HEK293T (cell line): ENCODE measurements around the gene WNT1.

Experiments
- BHLHE40 ChIP-seq: fragments of 450-650 bp; IDR thresholded peaks from 2 replicates; pipeline ENCODE4 v1.6.1; 2016; ENCODE audit warnings: mild to moderate bottlenecking, moderate library complexity, borderline replicate concordance
- CTBP1 ChIP-seq: fragments of 450-650 bp; IDR thresholded peaks from 2 replicates; pipeline ENCODE4 v1.6.1; 2016; ENCODE audit warnings: borderline replicate concordance
- ELF4 ChIP-seq: fragments of 450-650 bp; IDR thresholded peaks from 2 replicates; pipeline ENCODE4 v1.6.1; 2017; ENCODE audit warnings: antibody characterized with exemption
- FOXK2 ChIP-seq: fragments of 450-650 bp; IDR thresholded peaks from 2 replicates; pipeline ENCODE4 v1.6.1; 2016; ENCODE audit warnings: mild to moderate bottlenecking
- FOXM1 ChIP-seq: fragments of 450-650 bp; IDR thresholded peaks from 2 replicates; pipeline ENCODE4 v1.6.1; 2017; ENCODE audit warnings: mild to moderate bottlenecking, borderline replicate concordance
- HDGF ChIP-seq: fragments of 450-650 bp; IDR thresholded peaks from 2 replicates; pipeline ENCODE4 v1.6.1; 2017; ENCODE audit warnings: antibody characterized with exemption, borderline replicate concordance
- LEF1 ChIP-seq: fragments of 450-650 bp; IDR thresholded peaks from 2 replicates; pipeline ENCODE4 v1.6.1; 2017; ENCODE audit warnings: mild to moderate bottlenecking, borderline replicate concordance
- NFRKB ChIP-seq: fragments of 450-650 bp; IDR thresholded peaks from 2 replicates; pipeline ENCODE4 v1.6.1; 2016; ENCODE audit warnings: mild to moderate bottlenecking, moderate library complexity
- SP1 ChIP-seq: fragments of 450-650 bp; IDR thresholded peaks from 2 replicates; pipeline ENCODE4 v1.6.1; 2017
- SUZ12 ChIP-seq: fragments of 450-650 bp; IDR thresholded peaks from 2 replicates; pipeline ENCODE4 v1.6.1; 2016; ENCODE audit warnings: mild to moderate bottlenecking
- ZNF384 ChIP-seq: fragments of 450-650 bp; IDR thresholded peaks from 2 replicates; pipeline ENCODE4 v1.6.1; 2016
- TF ChIP-seq, protein P1 (sequence below): fragments of 450-650 bp; IDR thresholded peaks from 2 replicates; pipeline ENCODE4 v1.6.1; 2016

DNA sequence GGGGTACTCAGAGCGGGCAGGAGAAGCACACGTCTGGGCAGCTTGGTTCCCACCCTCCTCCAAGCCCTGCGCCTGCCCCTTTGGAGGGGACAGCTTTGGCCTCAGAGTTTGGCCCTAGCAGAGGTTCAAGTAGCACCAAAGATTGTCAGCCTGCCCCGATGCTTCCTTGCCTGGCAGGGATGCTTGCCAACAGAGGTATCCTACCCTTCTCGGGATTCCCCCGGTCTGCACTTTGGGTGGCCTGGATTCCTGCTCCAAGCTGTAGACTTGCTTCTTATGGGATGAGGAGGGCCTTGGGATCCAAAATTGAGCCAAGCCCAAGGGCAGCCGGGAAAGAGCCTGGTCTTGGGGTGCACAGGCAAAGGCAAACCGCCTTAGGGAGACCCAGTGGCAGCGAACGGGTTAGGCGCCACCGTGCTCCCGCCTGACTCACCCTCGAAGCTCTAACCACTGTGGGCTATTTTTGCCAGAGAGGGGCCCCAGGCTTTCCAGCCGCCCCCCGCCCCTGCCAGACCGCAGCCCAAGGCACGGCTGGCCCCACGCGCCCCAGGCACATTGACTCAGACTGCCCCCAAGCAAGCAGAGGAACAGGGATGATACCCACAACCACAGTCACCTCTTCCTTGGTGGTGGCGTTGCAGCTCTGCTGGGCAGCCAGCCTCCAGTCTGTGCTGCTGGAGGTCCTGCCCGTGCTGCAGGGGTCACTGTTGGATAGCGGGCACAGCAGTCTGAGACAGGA lies 5.7 kb upstream of the WNT1 start:
- no peak for TF ChIP-seq CTBP1
- no peak for TF ChIP-seq SP1
- no peak for TF ChIP-seq ZNF384
- TF ChIP-seq FOXM1: no peak
- no peak for TF ChIP-seq FOXK2
- no peak for TF ChIP-seq BHLHE40
- no peak for TF ChIP-seq HDGF
- TF ChIP-seq SUZ12: no peak
- no peak for TF ChIP-seq NFRKB
- TF ChIP-seq, protein P1, sequence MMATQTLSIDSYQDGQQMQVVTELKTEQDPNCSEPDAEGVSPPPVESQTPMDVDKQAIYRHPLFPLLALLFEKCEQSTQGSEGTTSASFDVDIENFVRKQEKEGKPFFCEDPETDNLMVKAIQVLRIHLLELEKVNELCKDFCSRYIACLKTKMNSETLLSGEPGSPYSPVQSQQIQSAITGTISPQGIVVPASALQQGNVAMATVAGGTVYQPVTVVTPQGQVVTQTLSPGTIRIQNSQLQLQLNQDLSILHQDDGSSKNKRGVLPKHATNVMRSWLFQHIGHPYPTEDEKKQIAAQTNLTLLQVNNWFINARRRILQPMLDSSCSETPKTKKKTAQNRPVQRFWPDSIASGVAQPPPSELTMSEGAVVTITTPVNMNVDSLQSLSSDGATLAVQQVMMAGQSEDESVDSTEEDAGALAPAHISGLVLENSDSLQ: no peak
- TF ChIP-seq LEF1: no peak
- TF ChIP-seq ELF4: no peak
